ENCODE results near the gene GALNS. TPM values are rescaled to one million over a fixed set of nuclear protein-coding genes. Genes with fewer than 3 reads are reported as not detected.

Gene GALNS
- total and polyA plus RNA-seq, 11 donors: 10.7 to 22.7 (median 14.1) TPM

GRCh38 chr16:88810912-88811768 is 45.6 kb downstream of the GALNS start:
- peak; percentile 77 to 89 (median 82) for DNase-seq
- Histone ChIP-seq H3K27me3 (no peaks in the 10 kb centered on the region), H3K4me3 (peak overlapping the region; percentile 41 to 88 (median 78)), H3K4me1 (peaks cover 0 to 41% (median 24%) of the 10 kb centered on the region in 12 donors), H3K27ac (peak overlapping the region; percentile 72 to 98 (median 92)), H3K36me3 (peaks cover 0 to 28% (median 4%) of the 10 kb centered on the region in 9 donors), H3K9me3 (no peaks in the 10 kb centered on the region)
- 0 to 12% (median 4%) methylated on average over 18 to 65 of the region's 65 CpGs for WGBS, 4 donors
- intact Hi-C loops (cut with DNase I): loop anchor here in 8 of 10 donors (5.0 to 10.0 kb wide), 10 partner anchors 46 to 404 kb away; partner anchors contain the start of genes ACSF3 (in 3 of the 8), GALNS (in 1 of the 8), PABPN1L (in 1 of the 8) and TRAPPC2L (in 1 of the 8)
- ATAC-seq: peak; percentile 55 to 82 (median 75)
- no peak for TF ChIP-seq POLR2A (IDR thresholded peaks at IDR 0.05)
- TF ChIP-seq CTCF (IDR thresholded peaks at IDR 0.05): no peak

- DNase-seq: peak in 1 of 5 donors; percentile 31
- 47 to 57% (median 51%) methylated on average over 7 to 12 of the region's 12 CpGs for WGBS, 4 donors
- ATAC-seq: no peak
- Histone ChIP-seq H3K4me1 (peaks cover 0 to 41% (median 24%) of the 10 kb centered on the region in 12 donors), H3K27me3 (no peaks in the 10 kb centered on the region), H3K36me3 (peaks cover 0 to 28% (median 4%) of the 10 kb centered on the region in 9 donors), H3K4me3 (peak overlapping the region in 11 of 12 donors; percentile 57 to 88 (median 78)), H3K9me3 (no peaks in the 10 kb centered on the region), H3K27ac (peak overlapping the region in 8 of 12 donors; percentile 85 to 98 (median 94))
- TF ChIP-seq CTCF (IDR thresholded peaks at IDR 0.05): no peak
- TF ChIP-seq POLR2A (IDR thresholded peaks at IDR 0.05): no peak
- intact Hi-C loops (cut with DNase I): loop anchor here in 8 of 10 donors (5.0 to 10.0 kb wide), 10 partner anchors 47 to 404 kb away; partner anchors contain the start of genes ACSF3 (in 3 of the 8), GALNS (in 1 of the 8), PABPN1L (in 1 of the 8) and TRAPPC2L (in 1 of the 8)
Observed at GRCh38 chr16:88810166-88810911, 46.4 kb downstream of the GALNS start.

- ATAC-seq (no peak), DNase-seq (peak in 1 of 5 donors; percentile 23)
- Histone ChIP-seq H3K9me3 (no peaks in the 10 kb centered on the region), H3K27ac (peak overlapping the region in 1 of 12 donors; percentile 91), H3K27me3 (no peaks in the 10 kb centered on the region), H3K4me1 (peaks cover 0 to 47% (median 24%) of the 10 kb centered on the region in 12 donors), H3K4me3 (peak overlapping the region in 1 of 12 donors; percentile 88), H3K36me3 (peaks cover 0 to 28% (median 4%) of the 10 kb centered on the region in 9 donors)
- no peak for TF ChIP-seq CTCF (IDR thresholded peaks at IDR 0.05)
- TF ChIP-seq POLR2A (IDR thresholded peaks at IDR 0.05): no peak
- WGBS, 4 donors: 85 to 89% (median 86%) methylated on average over 10 of the region's 10 CpGs
- intact Hi-C loops (cut with DNase I): loop anchor here in 8 of 10 donors (5.0 to 10.0 kb wide), 10 partner anchors 48 to 405 kb away; partner anchors contain the start of genes ACSF3 (in 3 of the 8), GALNS (in 1 of the 8), PABPN1L (in 1 of the 8) and TRAPPC2L (in 1 of the 8)
Observed at GRCh38 chr16:88809676-88810165, 47.0 kb downstream of the GALNS start.

All from heart left ventricle (tissue), 16 donors.